GM21717 (cell line): ENCODE results near the gene GSTO2.

Experiments
- ATAC-seq: cut with Tn5 transposase; IDR thresholded peaks from one replicate; pipeline ENCODE4 v1.9.1; 2021; ENCODE audit warnings: mild to moderate bottlenecking, moderate library complexity; ENCODE audit not compliant: unreplicated experiment

Gene GSTO2

GRCh38 chr10:104307576-104308438 is 38.8 kb downstream of the GSTO2 start:
- no peak for ATAC-seq

GRCh38 chr10:104308439-104308903 is 39.5 kb downstream of the GSTO2 start:
- peak; percentile 82 for ATAC-seq

- no peak for ATAC-seq
These were observed 41.3 kb downstream of the GSTO2 start for GRCh38 chr10:104309980-104310978.

- no peak for ATAC-seq
These were observed 42.3 kb downstream of the GSTO2 start for GRCh38 chr10:104311184-104311720.

- no peak for ATAC-seq
These were observed 45.9 kb downstream of the GSTO2 start for GRCh38 chr10:104314591-104315485.

GRCh38 chr10:104315486-104315921 is 46.5 kb downstream of the GSTO2 start:
- no peak for ATAC-seq

- ATAC-seq, result no peak
These were observed 47.5 kb downstream of the GSTO2 start for GRCh38 chr10:104316321-104317099.

- ATAC-seq, result no peak
These were observed 48.3 kb downstream of the GSTO2 start for GRCh38 chr10:104317269-104317710.

GRCh38 chr10:104317726-104318299 is 48.8 kb downstream of the GSTO2 start:
- no peak for ATAC-seq

- ATAC-seq, result no peak
These were observed 49.3 kb downstream of the GSTO2 start for GRCh38 chr10:104318326-104318725.

- ATAC-seq, result no peak
These were observed 50.1 kb downstream of the GSTO2 start for GRCh38 chr10:104318810-104319741.

GRCh38 chr10:104321226-104321625 is 52.2 kb downstream of the GSTO2 start:
- no peak for ATAC-seq

- ATAC-seq, result no peak
These were observed 52.9 kb downstream of the GSTO2 start for GRCh38 chr10:104321725-104322415.

- ATAC-seq, result peak; percentile 52
These were observed 53.4 kb downstream of the GSTO2 start for GRCh38 chr10:104322416-104322782.

- ATAC-seq, result no peak
These were observed 54.1 kb downstream of the GSTO2 start for GRCh38 chr10:104323085-104323484.

- ATAC-seq, result no peak
These were observed 54.8 kb downstream of the GSTO2 start for GRCh38 chr10:104323760-104324201.

GRCh38 chr10:104324221-104324686 is 55.3 kb downstream of the GSTO2 start:
- ATAC-seq, result no peak
